ENCODE results near the gene LRP2. TPM values are rescaled to one million over a fixed set of nuclear protein-coding genes. Genes with fewer than 3 reads are reported as not detected.

Gene LRP2
- total and polyA plus RNA-seq, 2 of the 4 experiments (the other 2 are of a cell fraction): not detected

GRCh38 chr2:169336695-169337094 lies 25.6 kb downstream of the LRP2 start:
- Histone ChIP-seq H2AK5ac (ENCODE audit: low read depth, low read length) (no peak overlapping the region), H3K4ac (ENCODE audit: low read depth, low read length) (no peak overlapping the region), H3K4me1 (ENCODE audit: control insufficient read depth, insufficient read depth, low read length) (no peaks in the 10 kb centered on the region), H3K56ac (ENCODE audit: extremely low read depth, insufficient read depth, low read length) (no peak overlapping the region), H3K27me3 (ENCODE audit: control insufficient read depth, insufficient read depth, low read length) (no peaks in the 10 kb centered on the region), H3K9me3 (ENCODE audit: control insufficient read depth, insufficient read depth, low read length) (no peaks in the 10 kb centered on the region), H3K36me3 (ENCODE audit: control insufficient read depth, insufficient read depth, low read length) (no peaks in the 10 kb centered on the region), H2BK20ac (ENCODE audit: low read depth, low read length) (no peak overlapping the region), H3K4me2 (ENCODE audit: low read depth, low read length) (no peak overlapping the region), H2BK15ac (ENCODE audit: low read depth, low read length) (no peak overlapping the region), H3K9me1 (ENCODE audit: insufficient read depth, low read length) (no peaks in the 10 kb centered on the region), H2BK5ac (ENCODE audit: low read depth, low read length, poor library complexity, severe bottlenecking) (no peak overlapping the region), H4K8ac (ENCODE audit: low read depth in 2 of 2, low read length in 2 of 2) (no peak overlapping the region), H3K14ac (replicated peaks; ENCODE audit: low read depth, low read length) (no peak overlapping the region), H4K20me1 (ENCODE audit: insufficient read depth, low read length) (no peaks in the 10 kb centered on the region), H2AK9ac (replicated peaks; ENCODE audit: low read depth, low read length, poor library complexity) (no peak overlapping the region), H3K18ac (ENCODE audit: low read depth, low read length) (no peak overlapping the region), H3K23ac (ENCODE audit: low read depth, low read length) (no peak overlapping the region), H3K4me3 (ENCODE audit: insufficient read depth, low read depth, low read length) (no peak overlapping the region), H3K9ac (ENCODE audit: low read depth, low read length) (no peak overlapping the region), H2AFZ (replicated peaks; ENCODE audit: low read length, poor library complexity) (no peak overlapping the region), H2BK120ac (ENCODE audit: low read depth, low read length) (no peak overlapping the region), H4K5ac (ENCODE audit: low read depth, low read length) (no peak overlapping the region), H3K27ac (ENCODE audit: insufficient read depth, low read length) (no peak overlapping the region), H3K79me1 (ENCODE audit: low read depth in 1 of 2, low read length in 2 of 2) (no peaks in the 10 kb centered on the region), H4K91ac (ENCODE audit: insufficient read depth, low read depth, low read length) (no peak overlapping the region)
- ATAC-seq (ENCODE audit: low read depth) (no peak), DNase-seq (no peak)
- dilution Hi-C loops (cut with HindIII; ENCODE audit: low sequenced_read_pairs, unreplicated experiment) (no loop called here), intact Hi-C loops (cut with micrococcal nuclease) (no loop called here), in situ Hi-C loops (cut with MboI; ENCODE audit: low sequenced_read_pairs) (no loop called here)
- no CpG with 5 or more reads among the region's 5 CpGs for WGBS, 2 experiments (ENCODE audit: extremely low coverage in 2 of 2, insufficient read length in 1 of 2)
- TF ChIP-seq CHD1 (IDR thresholded peaks at IDR 0.05; ENCODE audit: low read depth, low read length): no peak
- no peak for TF ChIP-seq CEBPB (IDR thresholded peaks at IDR 0.05; ENCODE audit: low read depth, low read length)
- TF ChIP-seq FOS (IDR thresholded peaks at IDR 0.05; ENCODE audit: low read depth, low read length): no peak
- no peak for TF ChIP-seq MXI1 (IDR thresholded peaks at IDR 0.05; ENCODE audit: borderline replicate concordance, low read depth, low read length)
- TF ChIP-seq CTCF (conservative IDR thresholded peaks at IDR 0.05; ENCODE audit: low read depth, low read length): no peak
- no peak for TF ChIP-seq POLR2A (IDR thresholded peaks at IDR 0.05; ENCODE audit: low read depth, low read length)
- POLR2A ChIA-PET (ENCODE audit: unreplicated experiment): no interaction called here
- CTCF ChIA-PET: no interaction called here
- BruUV-seq (replicated peaks): no TSS peak
